ENCODE data around the gene SNRNP25.

- TF ChIP-seq CTCF (IDR thresholded peaks at IDR 0.05): no peak
- no peak for TF ChIP-seq POLR2A (IDR thresholded peaks at IDR 0.05)
- no peak for TF ChIP-seq EP300 (IDR thresholded peaks at IDR 0.05)
These were observed 35.0 kb downstream of the SNRNP25 start for GRCh38 chr16:88613-89012.
